ENCODE results near the gene CCT3. TPM values are rescaled to one million over a fixed set of nuclear protein-coding genes. Genes with fewer than 3 reads are reported as not detected.

CCT3 gene
- total and polyA plus RNA-seq, 2 experiments from 2014 or later, result 405 to 618 TPM

DNA sequence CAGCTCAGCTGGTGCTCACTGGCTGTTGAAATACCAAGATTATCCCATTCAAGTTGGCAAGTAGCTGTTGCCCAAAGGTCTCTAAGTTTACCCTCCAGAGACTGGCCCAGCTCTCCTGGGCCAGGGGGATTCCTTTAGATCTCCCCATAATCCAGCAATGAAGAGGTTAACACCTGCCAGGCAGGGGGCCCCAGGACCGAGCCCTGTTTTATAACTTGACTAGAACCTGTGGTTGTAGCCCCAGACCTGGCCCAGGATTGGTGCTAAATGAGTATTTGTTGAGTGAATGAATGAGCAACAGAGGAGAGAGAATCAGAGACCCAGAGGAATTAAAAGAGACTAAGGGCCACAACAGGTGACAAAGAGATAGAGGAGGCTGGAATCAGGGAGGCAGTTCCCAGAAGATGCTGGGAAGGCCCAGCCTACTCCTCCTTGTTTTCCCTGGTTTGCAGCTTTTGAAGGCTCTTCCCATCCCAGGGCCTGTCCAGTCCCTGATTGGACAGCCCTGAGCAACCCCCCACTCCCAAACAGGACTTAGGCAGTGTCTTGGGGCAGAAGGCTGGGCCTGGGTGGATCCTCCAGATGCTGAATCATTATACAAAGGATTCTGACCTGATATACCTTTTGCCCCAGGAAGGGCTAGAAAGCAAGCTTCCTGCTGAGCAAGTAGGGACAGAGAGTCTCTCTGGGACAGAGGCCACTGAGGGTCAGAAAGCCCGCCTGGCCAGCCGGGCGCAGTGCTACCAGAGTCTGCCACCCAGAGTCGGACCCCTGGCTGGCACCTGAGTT is 28.5 kb upstream of the CCT3 start:
- H3K4me1 ChIP-seq (ENCODE audit: insufficient read depth), result 0 out of 2 replicates have a peak, but pooled peaks cover 3% of the 10 kb centered on the region
- H3F3A ChIP-seq (replicated peaks; ENCODE audit: low read depth), result peaks cover 18% of the 10 kb centered on the region
- no peaks in the 10 kb centered on the region for H3K9me2 ChIP-seq (ENCODE audit: insufficient read depth)
- peak overlapping the region; percentile 59; the same call in 1 of the 2 replicates for H2AFZ ChIP-seq
- Mint-ChIP-seq H3K36me3 (ENCODE audit: low read depth) (no peaks in the 10 kb centered on the region), H3K4me3 (no peak overlapping the region), H3K27ac (no peak overlapping the region), H3K4me1 (peaks cover 22% of the 10 kb centered on the region), H3K9me3 (no peaks in the 10 kb centered on the region), H3K27me3 (ENCODE audit: insufficient read depth, low read depth, poor library complexity) (peaks cover 15% of the 10 kb centered on the region)
- H4K20me1 ChIP-seq (replicated peaks; ENCODE audit: insufficient read depth), result no peaks in the 10 kb centered on the region
- peaks cover 12% of the 10 kb centered on the region for H3K27me3 ChIP-seq (ENCODE audit: insufficient read depth)
- H3K4me3 ChIP-seq, result no peak overlapping the region
- TF ChIP-seq ZNF114 (CRISPR knock-in tag; IDR thresholded peaks at IDR 0.05) (no peak), CREB1 (CRISPR knock-in tag; IDR thresholded peaks at IDR 0.05; ENCODE audit: low read depth) (no peak)
- TF ChIP-seq, protein P1, sequence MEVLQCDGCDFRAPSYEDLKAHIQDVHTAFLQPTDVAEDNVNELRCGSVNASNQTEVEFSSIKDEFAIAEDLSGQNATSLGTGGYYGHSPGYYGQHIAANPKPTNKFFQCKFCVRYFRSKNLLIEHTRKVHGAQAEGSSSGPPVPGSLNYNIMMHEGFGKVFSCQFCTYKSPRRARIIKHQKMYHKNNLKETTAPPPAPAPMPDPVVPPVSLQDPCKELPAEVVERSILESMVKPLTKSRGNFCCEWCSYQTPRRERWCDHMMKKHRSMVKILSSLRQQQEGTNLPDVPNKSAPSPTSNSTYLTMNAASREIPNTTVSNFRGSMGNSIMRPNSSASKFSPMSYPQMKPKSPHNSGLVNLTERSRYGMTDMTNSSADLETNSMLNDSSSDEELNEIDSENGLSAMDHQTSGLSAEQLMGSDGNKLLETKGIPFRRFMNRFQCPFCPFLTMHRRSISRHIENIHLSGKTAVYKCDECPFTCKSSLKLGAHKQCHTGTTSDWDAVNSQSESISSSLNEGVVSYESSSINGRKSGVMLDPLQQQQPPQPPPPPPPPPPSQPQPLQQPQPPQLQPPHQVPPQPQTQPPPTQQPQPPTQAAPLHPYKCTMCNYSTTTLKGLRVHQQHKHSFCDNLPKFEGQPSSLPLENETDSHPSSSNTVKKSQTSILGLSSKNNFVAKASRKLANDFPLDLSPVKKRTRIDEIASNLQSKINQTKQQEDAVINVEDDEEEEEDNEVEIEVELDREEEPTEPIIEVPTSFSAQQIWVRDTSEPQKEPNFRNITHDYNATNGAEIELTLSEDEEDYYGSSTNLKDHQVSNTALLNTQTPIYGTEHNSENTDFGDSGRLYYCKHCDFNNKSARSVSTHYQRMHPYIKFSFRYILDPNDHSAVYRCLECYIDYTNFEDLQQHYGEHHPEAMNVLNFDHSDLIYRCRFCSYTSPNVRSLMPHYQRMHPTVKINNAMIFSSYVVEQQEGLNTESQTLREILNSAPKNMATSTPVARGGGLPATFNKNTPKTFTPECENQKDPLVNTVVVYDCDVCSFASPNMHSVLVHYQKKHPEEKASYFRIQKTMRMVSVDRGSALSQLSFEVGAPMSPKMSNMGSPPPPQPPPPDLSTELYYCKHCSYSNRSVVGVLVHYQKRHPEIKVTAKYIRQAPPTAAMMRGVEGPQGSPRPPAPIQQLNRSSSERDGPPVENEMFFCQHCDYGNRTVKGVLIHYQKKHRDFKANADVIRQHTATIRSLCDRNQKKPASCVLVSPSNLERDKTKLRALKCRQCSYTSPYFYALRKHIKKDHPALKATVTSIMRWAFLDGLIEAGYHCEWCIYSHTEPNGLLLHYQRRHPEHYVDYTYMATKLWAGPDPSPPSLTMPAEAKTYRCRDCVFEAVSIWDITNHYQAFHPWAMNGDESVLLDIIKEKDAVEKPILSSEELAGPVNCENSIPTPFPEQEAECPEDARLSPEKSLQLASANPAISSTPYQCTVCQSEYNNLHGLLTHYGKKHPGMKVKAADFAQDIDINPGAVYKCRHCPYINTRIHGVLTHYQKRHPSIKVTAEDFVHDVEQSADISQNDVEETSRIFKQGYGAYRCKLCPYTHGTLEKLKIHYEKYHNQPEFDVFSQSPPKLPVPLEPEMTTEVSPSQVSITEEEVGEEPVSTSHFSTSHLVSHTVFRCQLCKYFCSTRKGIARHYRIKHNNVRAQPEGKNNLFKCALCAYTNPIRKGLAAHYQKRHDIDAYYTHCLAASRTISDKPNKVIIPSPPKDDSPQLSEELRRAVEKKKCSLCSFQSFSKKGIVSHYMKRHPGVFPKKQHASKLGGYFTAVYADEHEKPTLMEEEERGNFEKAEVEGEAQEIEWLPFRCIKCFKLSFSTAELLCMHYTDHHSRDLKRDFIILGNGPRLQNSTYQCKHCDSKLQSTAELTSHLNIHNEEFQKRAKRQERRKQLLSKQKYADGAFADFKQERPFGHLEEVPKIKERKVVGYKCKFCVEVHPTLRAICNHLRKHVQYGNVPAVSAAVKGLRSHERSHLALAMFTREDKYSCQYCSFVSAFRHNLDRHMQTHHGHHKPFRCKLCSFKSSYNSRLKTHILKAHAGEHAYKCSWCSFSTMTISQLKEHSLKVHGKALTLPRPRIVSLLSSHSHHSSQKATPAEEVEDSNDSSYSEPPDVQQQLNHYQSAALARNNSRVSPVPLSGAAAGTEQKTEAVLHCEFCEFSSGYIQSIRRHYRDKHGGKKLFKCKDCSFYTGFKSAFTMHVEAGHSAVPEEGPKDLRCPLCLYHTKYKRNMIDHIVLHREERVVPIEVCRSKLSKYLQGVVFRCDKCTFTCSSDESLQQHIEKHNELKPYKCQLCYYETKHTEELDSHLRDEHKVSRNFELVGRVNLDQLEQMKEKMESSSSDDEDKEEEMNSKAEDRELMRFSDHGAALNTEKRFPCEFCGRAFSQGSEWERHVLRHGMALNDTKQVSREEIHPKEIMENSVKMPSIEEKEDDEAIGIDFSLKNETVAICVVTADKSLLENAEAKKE (CRISPR knock-in tag; IDR thresholded peaks at IDR 0.05), result no peak
- DNase-seq (ENCODE audit: low spot score), result no peak
- no peak for ATAC-seq
- no peak overlapping the region for H3K4me2 ChIP-seq
- no peaks in the 10 kb centered on the region for H3K36me3 ChIP-seq (ENCODE audit: insufficient read depth)
- H3K79me2 ChIP-seq (replicated peaks; ENCODE audit: insufficient read depth), result no peaks in the 10 kb centered on the region
- H3K27ac ChIP-seq (ENCODE audit: low read depth), result no peak overlapping the region

DNA sequence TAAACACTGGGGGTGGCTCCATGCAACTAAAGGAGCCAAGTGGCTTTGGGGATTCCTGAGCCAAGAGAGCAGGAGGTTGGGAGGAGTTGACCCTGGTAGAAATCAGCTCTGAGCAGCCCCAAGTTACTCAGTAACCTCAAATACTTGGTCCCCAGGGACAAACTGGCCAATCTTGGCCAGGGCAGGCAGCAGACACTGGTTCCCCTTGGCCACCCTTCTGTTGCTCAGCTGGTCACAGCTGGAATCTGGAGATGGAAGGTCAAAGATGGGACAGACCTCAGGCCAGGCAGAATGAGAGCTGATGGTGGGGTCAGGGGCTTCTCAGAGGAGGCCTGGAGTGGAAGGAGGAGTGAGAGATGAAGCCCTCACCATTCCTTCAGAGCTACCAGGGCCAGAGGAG is 27.7 kb upstream of the CCT3 start:
- no peak overlapping the region for H3K4me3 Mint-ChIP-seq
- H3K36me3 ChIP-seq (ENCODE audit: insufficient read depth), result no peaks in the 10 kb centered on the region
- ATAC-seq, result no peak
- TF ChIP-seq, protein P2, sequence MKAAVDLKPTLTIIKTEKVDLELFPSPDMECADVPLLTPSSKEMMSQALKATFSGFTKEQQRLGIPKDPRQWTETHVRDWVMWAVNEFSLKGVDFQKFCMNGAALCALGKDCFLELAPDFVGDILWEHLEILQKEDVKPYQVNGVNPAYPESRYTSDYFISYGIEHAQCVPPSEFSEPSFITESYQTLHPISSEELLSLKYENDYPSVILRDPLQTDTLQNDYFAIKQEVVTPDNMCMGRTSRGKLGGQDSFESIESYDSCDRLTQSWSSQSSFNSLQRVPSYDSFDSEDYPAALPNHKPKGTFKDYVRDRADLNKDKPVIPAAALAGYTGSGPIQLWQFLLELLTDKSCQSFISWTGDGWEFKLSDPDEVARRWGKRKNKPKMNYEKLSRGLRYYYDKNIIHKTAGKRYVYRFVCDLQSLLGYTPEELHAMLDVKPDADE (IDR thresholded peaks at IDR 0.05), result no peak
- TF ChIP-seq POLR2AphosphoS5 (IDR thresholded peaks at IDR 0.05; ENCODE audit: low read depth), result no peak
- no peak for TF ChIP-seq ZNF114 (CRISPR knock-in tag; IDR thresholded peaks at IDR 0.05)
- TF ChIP-seq JUNB (IDR thresholded peaks at IDR 0.05; ENCODE audit: unreplicated experiment), result no peak
- TF ChIP-seq EZH2 (IDR thresholded peaks at IDR 0.05; ENCODE audit: low read depth, unreplicated experiment), result no peak
- no peak for TF ChIP-seq NANOG (IDR thresholded peaks at IDR 0.05; ENCODE audit: borderline replicate concordance)

More for the DNA sequence above, 27.7 kb upstream of the CCT3 start:
- no peak overlapping the region for H2AFZ ChIP-seq
- H3K27ac Mint-ChIP-seq, result no peak overlapping the region
- no peak overlapping the region for H3K4me3 ChIP-seq
- peaks cover 12% of the 10 kb centered on the region for H3K27me3 ChIP-seq (ENCODE audit: insufficient read depth)
- no peak overlapping the region for H3K4me2 ChIP-seq
- H3K79me2 ChIP-seq (replicated peaks; ENCODE audit: insufficient read depth), result no peaks in the 10 kb centered on the region
- DNase-seq (ENCODE audit: low spot score), result no peak
- no peaks in the 10 kb centered on the region for H4K20me1 ChIP-seq (replicated peaks; ENCODE audit: insufficient read depth)
- peaks cover 15% of the 10 kb centered on the region for H3K27me3 Mint-ChIP-seq (ENCODE audit: insufficient read depth, low read depth, poor library complexity)
- H3K4me1 ChIP-seq (ENCODE audit: insufficient read depth), result 0 out of 2 replicates have a peak, but pooled peaks cover 3% of the 10 kb centered on the region
- H3F3A ChIP-seq (replicated peaks; ENCODE audit: low read depth), result peaks cover 18% of the 10 kb centered on the region
- H3K4me1 Mint-ChIP-seq, result peaks cover 22% of the 10 kb centered on the region
- no peaks in the 10 kb centered on the region for H3K9me3 Mint-ChIP-seq
- no peaks in the 10 kb centered on the region for H3K9me2 ChIP-seq (ENCODE audit: insufficient read depth)
- H3K27ac ChIP-seq (ENCODE audit: low read depth), result no peak overlapping the region
- no peaks in the 10 kb centered on the region for H3K36me3 Mint-ChIP-seq (ENCODE audit: low read depth)

Data from GM23338 (cell line).